Loucy (cell line): Measurements from ENCODE around the gene DUS4L.

Source experiments
- EZH2phosphoT487 ChIP-seq: fragments of 200-600 bp; IDR thresholded peaks from 2 replicates; pipeline ENCODE4 v1.6.1; 2018; ENCODE audit warnings: antibody characterized with exemption, mild to moderate bottlenecking, moderate library complexity, borderline replicate concordance
- TF ChIP-seq, protein P1 (sequence below): fragments of 200-600 bp; sonication (generic); conservative IDR thresholded peaks from 2 replicates; pipeline ENCODE4 v1.5.1; 2014; ENCODE audit warnings: mild to moderate bottlenecking, antibody characterized with exemption, low read length

- TF ChIP-seq, protein P1, sequence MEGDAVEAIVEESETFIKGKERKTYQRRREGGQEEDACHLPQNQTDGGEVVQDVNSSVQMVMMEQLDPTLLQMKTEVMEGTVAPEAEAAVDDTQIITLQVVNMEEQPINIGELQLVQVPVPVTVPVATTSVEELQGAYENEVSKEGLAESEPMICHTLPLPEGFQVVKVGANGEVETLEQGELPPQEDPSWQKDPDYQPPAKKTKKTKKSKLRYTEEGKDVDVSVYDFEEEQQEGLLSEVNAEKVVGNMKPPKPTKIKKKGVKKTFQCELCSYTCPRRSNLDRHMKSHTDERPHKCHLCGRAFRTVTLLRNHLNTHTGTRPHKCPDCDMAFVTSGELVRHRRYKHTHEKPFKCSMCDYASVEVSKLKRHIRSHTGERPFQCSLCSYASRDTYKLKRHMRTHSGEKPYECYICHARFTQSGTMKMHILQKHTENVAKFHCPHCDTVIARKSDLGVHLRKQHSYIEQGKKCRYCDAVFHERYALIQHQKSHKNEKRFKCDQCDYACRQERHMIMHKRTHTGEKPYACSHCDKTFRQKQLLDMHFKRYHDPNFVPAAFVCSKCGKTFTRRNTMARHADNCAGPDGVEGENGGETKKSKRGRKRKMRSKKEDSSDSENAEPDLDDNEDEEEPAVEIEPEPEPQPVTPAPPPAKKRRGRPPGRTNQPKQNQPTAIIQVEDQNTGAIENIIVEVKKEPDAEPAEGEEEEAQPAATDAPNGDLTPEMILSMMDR = no peak
- no peak for TF ChIP-seq EZH2phosphoT487
Measured at GRCh38 chr7:107615910-107616680, 52.3 kb downstream of the DUS4L start.
